H1 (cell line): Measurements from ENCODE around the gene SOCS4. TPM values are rescaled to one million over a fixed set of nuclear protein-coding genes. Genes with fewer than 3 reads are reported as not detected.

Experiments
- CTCF ChIA-PET: fragments of 300-600 bp; sonication (Branson Sonifier 250); formaldehyde crosslinking; loops from one replicate; lab custom pipeline; 2021; ENCODE audit not compliant: partially characterized antibody; lab: Charles Lee
- POLR2A ChIA-PET: fragments of 300-600 bp; sonication (Branson Sonifier 250); formaldehyde crosslinking; loops from one replicate; lab custom pipeline; 2021; ENCODE audit warnings: inconsistent platforms; ENCODE audit not compliant: partially characterized antibody; lab: Charles Lee
- DNase-seq, 2 experiments: peaks; one replicate each; pipeline versions ENCODE4 v3.0.0 to v3.0.0-alpha.2; 2010 to 2022; ENCODE audit warnings: low spot score in 2 of 2, low read depth in 1 of 2, mixed read lengths in 1 of 2
- FAIRE-seq: peaks from 2 replicates; lab custom pipeline; 2011; peaks lifted over from hg19 to GRCh38; lab: Jason Lieb, UNC
- H2AFZ ChIP-seq: 2 replicates; pipeline ENCODE4 v1.8.1; 2012; ENCODE audit warnings: low read length, inconsistent platforms
- H2AK5ac ChIP-seq: 2 replicates; pipeline ENCODE4 v1.6.1; 2013; ENCODE audit warnings: low read depth, low read length
- H2BK120ac ChIP-seq: replicated peaks from 2 replicates; pipeline ENCODE3; 2013; ENCODE audit warnings: low read depth, low read length, inconsistent platforms
- H2BK12ac ChIP-seq: 2 replicates; pipeline ENCODE4 v1.6.1; 2013; ENCODE audit warnings: low read depth, low read length
- H2BK15ac ChIP-seq: 2 replicates; pipeline ENCODE4 v1.6.1; 2013; ENCODE audit warnings: low read length
- H2BK20ac ChIP-seq: 2 replicates; pipeline ENCODE4 v1.6.1; 2013; ENCODE audit warnings: low read length
- H2BK5ac ChIP-seq: 2 replicates; pipeline ENCODE4 v1.6.1; 2013; ENCODE audit warnings: low read depth, low read length
- H3K14ac ChIP-seq: 2 replicates; pipeline ENCODE4 v1.6.1; 2013; ENCODE audit warnings: inconsistent platforms; ENCODE audit not compliant: insufficient read length
- H3K18ac ChIP-seq: 2 replicates; pipeline ENCODE4 v1.6.1; 2013; ENCODE audit warnings: low read length; ENCODE audit errors: extremely low read depth
- H3K23ac ChIP-seq: 2 replicates; pipeline ENCODE4 v1.6.1; 2013; ENCODE audit warnings: inconsistent platforms; ENCODE audit not compliant: insufficient read length
- H3K23me2 ChIP-seq: 2 replicates; pipeline ENCODE4 v1.6.1; 2013; ENCODE audit warnings: low read depth, low read length
- H3K27ac ChIP-seq: 2 replicates; pipeline ENCODE4 v1.6.1; 2011; ENCODE audit warnings: low read depth, low read length, inconsistent platforms
- H3K27me3 ChIP-seq, 4 experiments: replicated peaks in 1 of 4; 1 replicate in 1 of 4; 2 replicates in 3 of 4; pipeline versions ENCODE4 v1.6.1 to v1.8.1; 2011 to 2013; ENCODE audit warnings: low read length in 3 of 4, mild to moderate bottlenecking in 3 of 4, inconsistent platforms in 2 of 4, mixed read lengths in 2 of 4, moderate library complexity in 1 of 4; ENCODE audit not compliant: control insufficient read depth in 3 of 4, insufficient read depth in 3 of 4; ENCODE audit errors: extremely low read depth in 1 of 4
- H3K36me3 ChIP-seq, 4 experiments: 2 replicates each; pipeline versions ENCODE4 v1.6.1 to v1.8.1; 2011 to 2013; ENCODE audit warnings: mild to moderate bottlenecking in 4 of 4, low read length in 3 of 4, moderate library complexity in 2 of 4, control low read depth in 1 of 4, inconsistent platforms in 1 of 4; ENCODE audit not compliant: insufficient read depth in 4 of 4, control insufficient read depth in 2 of 4
- H3K4ac ChIP-seq: replicated peaks from 2 replicates; pipeline ENCODE3; 2013; ENCODE audit warnings: low read length, low read depth, mixed read lengths, inconsistent platforms; ENCODE audit not compliant: insufficient read length
- H3K4me1 ChIP-seq, 4 experiments: replicated peaks in 1 of 4; 1 replicate in 1 of 4; 2 replicates in 3 of 4; pipeline versions ENCODE4 v1.6.1 to v1.8.1; 2011 to 2013; ENCODE audit warnings: low read length in 3 of 4, inconsistent platforms in 2 of 4, mixed read lengths in 1 of 4; ENCODE audit not compliant: insufficient read depth in 4 of 4, control insufficient read depth in 3 of 4
- H3K4me2 ChIP-seq, 2 experiments: 2 replicates each; pipeline versions ENCODE4 v1.6.1 to v1.8.1; 2011 to 2013; ENCODE audit warnings: low read depth in 2 of 2, low read length in 2 of 2, control low read depth in 1 of 2, inconsistent platforms in 1 of 2, mild to moderate bottlenecking in 1 of 2; ENCODE audit not compliant: insufficient read depth in 1 of 2
- H3K4me3 ChIP-seq, 4 experiments: fragments of 200-600, 300-600 bp in 1 of 4; sonication (generic), shearing (Covaris generic), sonication (Bioruptor Twin) in 1 of 4; 2 replicates each; pipeline versions ENCODE4 v1.5.1 to v1.8.1; 2011 to 2016; ENCODE audit warnings: low read length in 4 of 4, low read depth in 3 of 4, control low read depth in 2 of 4, inconsistent platforms in 2 of 4, mild to moderate bottlenecking in 2 of 4, mixed read lengths in 1 of 4, moderate library complexity in 1 of 4; ENCODE audit not compliant: insufficient read depth in 2 of 4; ENCODE audit errors: extremely low read depth in 1 of 4
- H3K56ac ChIP-seq: replicated peaks from 2 replicates; pipeline ENCODE3; 2013; ENCODE audit warnings: low read depth, mild to moderate bottlenecking, mixed read lengths, low read length, inconsistent platforms; ENCODE audit not compliant: insufficient read length
- H3K79me1 ChIP-seq: 2 replicates; pipeline ENCODE4 v1.6.1; 2013; ENCODE audit warnings: low read depth, low read length, control low read depth
- H3K79me2 ChIP-seq, 2 experiments: 2 replicates each; pipeline versions ENCODE4 v1.6.1 to v1.8.1; 2012 to 2013; ENCODE audit warnings: low read length in 2 of 2, mild to moderate bottlenecking in 2 of 2, inconsistent platforms in 1 of 2; ENCODE audit not compliant: insufficient read depth in 2 of 2, control insufficient read depth in 1 of 2
- H3K9ac ChIP-seq, 4 experiments: replicated peaks in 1 of 4; 1 replicate in 1 of 4; 2 replicates in 3 of 4; pipeline versions ENCODE4 v1.6.1 to v1.8.1; 2011 to 2013; ENCODE audit warnings: low read depth in 3 of 4, low read length in 3 of 4, control low read depth in 2 of 4, mild to moderate bottlenecking in 2 of 4, moderate library complexity in 2 of 4, inconsistent platforms in 1 of 4; ENCODE audit errors: extremely low read depth in 1 of 4
- H3K9me3 ChIP-seq, 2 experiments: 2 replicates each; pipeline versions ENCODE4 v1.6.1 to v1.8.1; 2012 to 2013; ENCODE audit warnings: mild to moderate bottlenecking in 2 of 2, moderate library complexity in 2 of 2, control low read depth in 1 of 2, inconsistent platforms in 1 of 2, low read depth in 1 of 2, low read length in 1 of 2, mixed read lengths in 1 of 2; ENCODE audit not compliant: insufficient read depth in 2 of 2
- H4K20me1 ChIP-seq, 2 experiments: replicated peaks in 1 of 2; 2 replicates each; pipeline versions ENCODE3 to v1.8.1; 2011 to 2013; ENCODE audit warnings: inconsistent platforms in 2 of 2, low read length in 2 of 2, mild to moderate bottlenecking in 1 of 2; ENCODE audit not compliant: insufficient read depth in 2 of 2, control insufficient read depth in 1 of 2
- H4K5ac ChIP-seq: 2 replicates; pipeline ENCODE4 v1.6.1; 2013; ENCODE audit warnings: low read length, low read depth, mixed read lengths, inconsistent platforms; ENCODE audit not compliant: insufficient read length
- H4K8ac ChIP-seq: 2 replicates; pipeline ENCODE4 v1.8.0; 2013; ENCODE audit warnings: mild to moderate bottlenecking, moderate library complexity, low read length, inconsistent platforms; ENCODE audit not compliant: insufficient read depth; ENCODE audit errors: extremely low read depth
- H4K91ac ChIP-seq: replicated peaks from 2 replicates; pipeline ENCODE3; 2013; ENCODE audit warnings: low read length, mixed read lengths, inconsistent platforms; ENCODE audit not compliant: insufficient read length
- EGR1 ChIP-seq: IDR thresholded peaks from 2 replicates; pipeline ENCODE4 v1.6.1; 2011; ENCODE audit warnings: low read depth, low read length, borderline replicate concordance
- GTF2F1 ChIP-seq: IDR thresholded peaks from 2 replicates; pipeline ENCODE4 v1.6.1; 2012; ENCODE audit warnings: low read depth, low read length, improper control_type of control experiment, borderline replicate concordance
- NANOG ChIP-seq: IDR thresholded peaks from 2 replicates; pipeline ENCODE4 v1.6.1; 2011; ENCODE audit warnings: low read length, low read depth, mild to moderate bottlenecking, inconsistent platforms; ENCODE audit not compliant: insufficient read depth, poor library complexity, severe bottlenecking
- SP1 ChIP-seq: IDR thresholded peaks from 2 replicates; pipeline ENCODE4 v1.6.1; 2011; ENCODE audit warnings: low read depth, low read length
- SRF ChIP-seq: IDR thresholded peaks from 2 replicates; pipeline ENCODE4 v1.6.1; 2011; ENCODE audit warnings: mild to moderate bottlenecking, low read depth, low read length, moderate library complexity
- YY1 ChIP-seq: IDR thresholded peaks from 2 replicates; pipeline ENCODE4 v1.6.1; 2011; ENCODE audit warnings: low read depth, mild to moderate bottlenecking, low read length
- WGBS, 2 experiments: shearing (Covaris generic) in 1 of 2; methylation state at CpG; one replicate each; pipeline versions ENCODE4 v1.1.6 to v1.1.7; 2013 to 2015; ENCODE audit warnings: low lambda C conversion rate in 2 of 2, mixed read lengths in 2 of 2, inconsistent platforms in 1 of 2, low coverage in 1 of 2, missing lambda C conversion rate in 1 of 2; ENCODE audit not compliant: insufficient replicate concordance in 2 of 2, insufficient coverage in 1 of 2, insufficient read length in 1 of 2; ENCODE audit errors: extremely low coverage in 1 of 2, missing lambda C conversion rate in 1 of 2; 5-methylcytosine and 5-hydroxymethylcytosine counted together
- polyA plus RNA-seq, 7 experiments: library from polyadenylated mRNA; depleted of rRNA in 3 of 7; stranded (reverse) in 5 of 7; unstranded in 2 of 7; fragments of >200 nt in 5 of 7; fragments of 200-250 nt in 2 of 7; gene quantifications; 1 replicate in 5 of 7; 2 replicates in 1 of 7; 4 replicates in 1 of 7; pipeline versions ENCODE4 v1.2.1 to v1.2.3, GENCODE V29; 2011 to 2013; ENCODE audit warnings: missing spikeins in 2 of 7, mixed read lengths in 2 of 7
- total RNA-seq: library from RNA; stranded (reverse); fragmentation: NEBNext Ultra II Directional; extraction: Animal tissue kit (Norgen Biotek cat#: 25700); gene quantifications from 2 replicates; pipeline ENCODE4 v1.2.1, GENCODE V29; 2021

Gene SOCS4
- total and polyA plus RNA-seq, 2 of the 8 experiments (the other 6 are each of a cell fraction or from before 2014, with no cell fraction given): 5.5 to 31.5 TPM

DNA sequence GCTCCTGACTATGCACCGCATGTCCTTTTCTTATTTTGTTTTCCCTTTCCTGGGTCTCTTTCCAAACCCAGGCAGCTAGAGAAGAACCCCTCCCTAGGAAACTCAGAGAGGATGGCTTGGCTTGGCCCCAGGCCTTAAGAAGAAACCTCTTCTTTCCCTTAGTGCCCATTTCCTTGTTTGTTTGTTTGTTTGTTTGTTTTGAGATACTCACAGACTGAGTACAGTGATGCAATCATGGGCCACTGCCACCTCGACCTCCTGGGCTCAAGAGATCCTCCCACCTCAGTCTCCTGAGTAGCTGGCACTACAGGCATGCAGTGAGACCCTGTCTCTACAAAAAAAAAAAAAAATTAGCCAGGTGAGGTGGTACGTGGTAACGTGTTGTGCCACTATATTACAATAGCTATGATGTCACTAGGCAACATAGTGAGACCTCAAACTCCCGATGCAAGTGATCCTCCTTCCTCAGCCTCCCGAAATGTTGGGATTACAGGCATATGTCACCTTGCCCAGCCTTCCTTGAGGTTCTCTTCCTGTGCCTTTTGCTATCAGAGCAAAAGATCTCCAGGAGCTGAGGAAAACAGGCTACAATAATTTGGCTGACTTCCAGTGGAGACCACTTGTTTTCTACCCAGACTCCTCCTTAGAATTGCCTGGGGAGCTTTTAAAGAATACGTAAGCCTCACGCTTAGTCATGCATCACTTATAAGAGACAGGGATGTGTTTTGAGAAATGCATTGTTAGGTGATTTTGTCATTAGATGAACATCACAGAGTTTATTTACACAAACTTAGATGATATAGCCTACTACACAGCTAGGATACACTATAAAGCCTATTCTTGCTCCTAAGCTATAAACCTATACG, 67.5 kb downstream of the SOCS4 start:
- no peak overlapping the region for H2AFZ ChIP-seq
- no peak overlapping the region for H4K5ac ChIP-seq
- no peak overlapping the region for H3K4ac ChIP-seq
- no peak overlapping the region for H3K23ac ChIP-seq
- no peaks in the 10 kb centered on the region for H3K36me3 ChIP-seq
- no peak overlapping the region for H3K14ac ChIP-seq
- no peaks in the 10 kb centered on the region for H3K4me1 ChIP-seq
- H4K8ac ChIP-seq: no peak overlapping the region
- H3K4me3 ChIP-seq: no peak overlapping the region
- no peak overlapping the region for H3K27ac ChIP-seq
- no peak overlapping the region for H2BK5ac ChIP-seq
- no peak overlapping the region for H3K18ac ChIP-seq
- no peaks in the 10 kb centered on the region for H3K79me1 ChIP-seq
- no peak overlapping the region for H3K9ac ChIP-seq
- no peak overlapping the region for H2BK12ac ChIP-seq
- H3K4me2 ChIP-seq: no peak overlapping the region
- FAIRE-seq (no peak), DNase-seq (no peak)
- H3K9me3 ChIP-seq: no peaks in the 10 kb centered on the region
- H2BK15ac ChIP-seq: no peak overlapping the region
- H2AK5ac ChIP-seq: no peak overlapping the region
- POLR2A ChIA-PET: interaction anchor here (1.4 to 4.6 kb wide), 3 partner anchors 9 to 43 kb away, joined by 3 to 17 read pairs (median 9); partner anchors contain the start of gene MAPK1IP1L
- no peak for TF ChIP-seq NANOG
- no peak for TF ChIP-seq SRF
- TF ChIP-seq YY1: no peak
- TF ChIP-seq EGR1: no peak
- TF ChIP-seq GTF2F1: no peak
- TF ChIP-seq SP1: no peak
- H3K79me2 ChIP-seq: no peaks in the 10 kb centered on the region
- H4K91ac ChIP-seq: no peak overlapping the region
- H4K20me1 ChIP-seq: no peaks in the 10 kb centered on the region
- H3K23me2 ChIP-seq: peaks cover 3% of the 10 kb centered on the region; the same call in 1 of the 2 replicates
- no peak overlapping the region for H2BK20ac ChIP-seq
- WGBS, 2 experiments: 89% methylated on average over 9 of the region's 9 CpGs; no CpG with 5 or more reads in 1 of the 2 experiments
- H2BK120ac ChIP-seq: no peak overlapping the region
- CTCF ChIA-PET: interaction anchor here (0.6 to 1.9 kb wide), 8 partner anchors 10 to 151 kb away, joined by 3 to 4 read pairs (median 4); no protein-coding TSS in a partner anchor
- no peaks in the 10 kb centered on the region for H3K27me3 ChIP-seq
- H3K56ac ChIP-seq: no peak overlapping the region
